CD14-positive monocyte (primary cell): ENCODE measurements around the gene HPGDS. TPM values are rescaled to one million over a fixed set of nuclear protein-coding genes. Genes with fewer than 3 reads are reported as not detected.

ENCODE experiments used
- DNase-seq, 3 donors: peaks; one replicate each; pipeline ENCODE4 v3.0.0-alpha.2; 2011 to 2022
- H2AFZ ChIP-seq: 2 replicates; pipeline ENCODE4 v1.6.0; 2012; ENCODE audit warnings: mild to moderate bottlenecking, low read depth, low read length, inconsistent platforms; ENCODE audit not compliant: insufficient read depth, poor library complexity, severe bottlenecking
- H3K27ac ChIP-seq, 2 donors: 1 replicate in 1 of 2; 2 replicates in 1 of 2; pipeline ENCODE4 v1.5.1; 2012 to 2013; ENCODE audit warnings: low read length in 2 of 2, control low read depth in 1 of 2, inconsistent platforms in 1 of 2, low read depth in 1 of 2, mild to moderate bottlenecking in 1 of 2
- H3K27me3 ChIP-seq, 2 donors: one replicate each; pipeline versions ENCODE4 v1.6.0 to v1.6.1; 2011 to 2013; ENCODE audit warnings: low read length in 2 of 2; ENCODE audit not compliant: control insufficient read depth in 2 of 2, insufficient read depth in 2 of 2
- H3K36me3 ChIP-seq, 2 donors: replicated peaks in 1 of 2; 1 replicate in 1 of 2; 2 replicates in 1 of 2; pipeline versions ENCODE4 v1.5.1 to v1.6.1; 2012 to 2013; ENCODE audit warnings: low read length in 2 of 2, control low read depth in 1 of 2, inconsistent platforms in 1 of 2, mild to moderate bottlenecking in 1 of 2; ENCODE audit not compliant: insufficient read depth in 2 of 2, control insufficient read depth in 1 of 2
- H3K4me1 ChIP-seq, 2 donors: 1 replicate in 1 of 2; 2 replicates in 1 of 2; pipeline versions ENCODE4 v1.5.1 to v1.6.1; 2012 to 2013; ENCODE audit warnings: low read length in 2 of 2, control low read depth in 1 of 2, inconsistent platforms in 1 of 2, mild to moderate bottlenecking in 1 of 2, moderate library complexity in 1 of 2; ENCODE audit not compliant: insufficient read depth in 2 of 2, control insufficient read depth in 1 of 2
- H3K4me2 ChIP-seq: replicated peaks from 2 replicates; pipeline ENCODE3; 2012; ENCODE audit warnings: low read length, moderate library complexity, mild to moderate bottlenecking; ENCODE audit not compliant: poor library complexity, severe bottlenecking; ENCODE audit errors: extremely low read depth
- H3K4me3 ChIP-seq, 3 experiments: fragments of 200-600 bp in 1 of 3; sonication (generic) in 1 of 3; replicated peaks in 1 of 3; 1 replicate in 2 of 3; 2 replicates in 1 of 3; pipeline ENCODE4 v1.5.1; 2011 to 2013; ENCODE audit warnings: low read length in 3 of 3, mild to moderate bottlenecking in 3 of 3, control low read depth in 2 of 3, low read depth in 2 of 3, inconsistent platforms in 1 of 3, moderate library complexity in 1 of 3
- H3K79me2 ChIP-seq: 2 replicates; pipeline ENCODE4 v1.6.0; 2012; ENCODE audit warnings: mild to moderate bottlenecking, control low read depth, inconsistent platforms, low read length, moderate library complexity; ENCODE audit not compliant: insufficient read depth
- H3K9ac ChIP-seq: 2 replicates; pipeline ENCODE4 v1.6.0; 2017; ENCODE audit warnings: low read length, mild to moderate bottlenecking; ENCODE audit not compliant: insufficient read depth, poor library complexity, severe bottlenecking
- H3K9me3 ChIP-seq, 2 donors: replicated peaks in 1 of 2; 1 replicate in 1 of 2; 2 replicates in 1 of 2; pipeline versions ENCODE4 v1.5.1 to v1.6.1; 2012 to 2013; ENCODE audit warnings: low read length in 2 of 2, control low read depth in 1 of 2; ENCODE audit not compliant: control insufficient read depth in 1 of 2, insufficient read depth in 1 of 2
- H4K20me1 ChIP-seq: 2 replicates; pipeline ENCODE4 v1.6.0; 2012; ENCODE audit warnings: mild to moderate bottlenecking, low read length, control low read depth, moderate library complexity; ENCODE audit not compliant: insufficient read depth
- H3K27ac Mint-ChIP-seq, 7 donors: one replicate each; pipeline ENCODE4 v1.8.0; 2020; ENCODE audit warnings: mild to moderate bottlenecking in 7 of 7, mixed read lengths in 7 of 7, moderate library complexity in 6 of 7, inconsistent platforms in 2 of 7
- H3K27me3 Mint-ChIP-seq, 3 donors: one replicate each; pipeline ENCODE4 v1.8.0; 2021 to 2022; ENCODE audit warnings: low read depth in 3 of 3, mild to moderate bottlenecking in 3 of 3, mixed read lengths in 3 of 3, moderate library complexity in 3 of 3, inconsistent platforms in 1 of 3
- H3K36me3 Mint-ChIP-seq, 2 donors: one replicate each; pipeline ENCODE4 v1.8.0; 2020; ENCODE audit warnings: mixed read lengths in 2 of 2, inconsistent platforms in 1 of 2, mild to moderate bottlenecking in 1 of 2
- H3K4me1 Mint-ChIP-seq: one replicate; pipeline ENCODE4 v1.8.0; 2020; ENCODE audit warnings: mild to moderate bottlenecking, mixed read lengths
- H3K4me3 Mint-ChIP-seq, 2 donors: one replicate each; pipeline ENCODE4 v1.8.0; 2020; ENCODE audit warnings: mild to moderate bottlenecking in 2 of 2, mixed read lengths in 2 of 2, moderate library complexity in 1 of 2
- H3K9me3 Mint-ChIP-seq, 7 donors: one replicate each; pipeline ENCODE4 v1.8.0; 2020 to 2022; ENCODE audit warnings: mixed read lengths in 7 of 7, mild to moderate bottlenecking in 6 of 7, moderate library complexity in 6 of 7, inconsistent platforms in 2 of 7
- CTCF ChIP-seq: fragments of 200-600 bp; IDR thresholded peaks from one replicate; pipeline ENCODE4 v1.8.0; 2022; ENCODE audit warnings: antibody characterized with exemption, mild to moderate bottlenecking
- WGBS: methylation state at CpG from one replicate; pipeline ENCODE4 v1.1.5; 2013; ENCODE audit warnings: missing lambda C conversion rate; ENCODE audit not compliant: insufficient coverage; 5-methylcytosine and 5-hydroxymethylcytosine counted together
- intact Hi-C, 2 donors: fragments of 100-400 bp; cut with micrococcal nuclease; formaldehyde crosslinking; loops; one replicate each; pipeline versions ENCODE4 v1.15.0 to v1.15.1; 2023
- polyA plus RNA-seq, 3 donors: library from polyadenylated mRNA; depleted of rRNA in 1 of 3; unstranded in 2 of 3; stranded (reverse) in 1 of 3; fragments of 300-500 nt in 2 of 3; fragments of >200 nt in 1 of 3; fragmentation: Illumina TruSeq in 2 of 3; gene quantifications; 1 replicate in 2 of 3; 2 replicates in 1 of 3; pipeline ENCODE4 v1.2.3, GENCODE V29; 2012 to 2021

HPGDS gene
- polyA plus RNA-seq, 3 donors = 0.05 to 0.30 TPM; not detected in 1

GRCh38 chr4:94332983-94333590 lies 9.5 kb downstream of the HPGDS start:
- no peak for TF ChIP-seq CTCF
- no peaks in the 10 kb centered on the region for H4K20me1 ChIP-seq
- WGBS = 100% methylated on average over 1 of the region's 5 CpGs
- Mint-ChIP-seq H3K4me1 (peaks cover 4% of the 10 kb centered on the region), H3K36me3 (no peaks in the 10 kb centered on the region), H3K9me3 (peaks cover 0 to 4% (median 0%) of the 10 kb centered on the region in 7 donors), H3K27ac (peak overlapping the region in 1 of 7 donors; percentile 36), H3K4me3 (no peak overlapping the region), H3K27me3 (peaks cover 0 to 2% (median 0%) of the 10 kb centered on the region in 3 donors)
- H3K4me3 ChIP-seq = no peak overlapping the region
- DNase-seq = no peak
- no peaks in the 10 kb centered on the region for H3K79me2 ChIP-seq
- no peak overlapping the region for H3K9ac ChIP-seq
- no peak overlapping the region for H3K27ac ChIP-seq
- intact Hi-C loops = no loop called here
- no peak overlapping the region for H2AFZ ChIP-seq
- H3K9me3 ChIP-seq = no peaks in the 10 kb centered on the region
- H3K36me3 ChIP-seq = no peaks in the 10 kb centered on the region
- H3K4me1 ChIP-seq = peaks cover 0 to 2% of the 10 kb centered on the region in 2 donors
- H3K4me2 ChIP-seq = no peak overlapping the region
- H3K27me3 ChIP-seq = no peaks in the 10 kb centered on the region

GRCh38 chr4:94329933-94330332 lies 12.7 kb downstream of the HPGDS start:
- H4K20me1 ChIP-seq = no peaks in the 10 kb centered on the region
- H3K36me3 ChIP-seq = no peaks in the 10 kb centered on the region
- 78% methylated on average over 1 of the region's 1 CpG for WGBS
- Mint-ChIP-seq H3K27me3 (peaks cover 0 to 2% (median 0%) of the 10 kb centered on the region in 3 donors), H3K4me3 (no peak overlapping the region), H3K27ac (no peak overlapping the region), H3K9me3 (peaks cover 14 to 31% (median 22%) of the 10 kb centered on the region in 7 donors), H3K36me3 (no peaks in the 10 kb centered on the region), H3K4me1 (peaks cover 4% of the 10 kb centered on the region)
- no peaks in the 10 kb centered on the region for H3K27me3 ChIP-seq
- H3K9ac ChIP-seq = no peak overlapping the region
- no peak overlapping the region for H3K4me2 ChIP-seq
- intact Hi-C loops = no loop called here
- H3K9me3 ChIP-seq = peaks cover 23 to 26% of the 10 kb centered on the region in 2 donors
- no peak overlapping the region for H3K4me3 ChIP-seq
- H3K4me1 ChIP-seq = peaks cover 0 to 2% of the 10 kb centered on the region in 2 donors
- no peaks in the 10 kb centered on the region for H3K79me2 ChIP-seq
- no peak for DNase-seq
- no peak overlapping the region for H2AFZ ChIP-seq
- H3K27ac ChIP-seq = no peak overlapping the region
- no peak for TF ChIP-seq CTCF
